HepG2 (cell line): ENCODE data around the gene GNAS. TPM values are rescaled to one million over a fixed set of nuclear protein-coding genes. Genes with fewer than 3 reads are reported as not detected.

Experiments used
- DR1 ChIP-seq: sonication (generic); formaldehyde crosslinking; IDR thresholded peaks from 2 replicates; pipeline ENCODE4 v1.8.0; 2021; ENCODE audit warnings: mild to moderate bottlenecking, missing genetic modification reagents, inconsistent platforms
- ERF ChIP-seq: IDR thresholded peaks from 2 replicates; pipeline ENCODE4 v1.6.1; 2018; ENCODE audit warnings: missing biosample characterization, missing genetic modification reagents
- GATA4 ChIP-seq: sonication (generic); IDR thresholded peaks from 2 replicates; pipeline ENCODE4 v1.6.1; 2016; ENCODE audit warnings: antibody characterized with exemption, low read depth, borderline replicate concordance
- HOXA3 ChIP-seq: sonication (generic); formaldehyde crosslinking; IDR thresholded peaks from 2 replicates; pipeline ENCODE4 v1.5.0; 2020; ENCODE audit warnings: missing genetic modification reagents
- MAZ ChIP-seq, 2 experiments: sonication (generic) in 1 of 2; formaldehyde crosslinking in 1 of 2; IDR thresholded peaks; 2 replicates each; pipeline versions ENCODE4 v1.5.0 to v1.6.1; 2012 to 2020; ENCODE audit warnings: low read depth in 2 of 2, mild to moderate bottlenecking in 2 of 2, borderline replicate concordance in 1 of 2, improper control_type of control experiment in 1 of 2, low read length in 1 of 2, missing genetic modification reagents in 1 of 2, moderate library complexity in 1 of 2
- NR2C2 ChIP-seq: sonication (generic); formaldehyde crosslinking; IDR thresholded peaks from 2 replicates; pipeline ENCODE4 v1.4.0; 2020; ENCODE audit warnings: missing genetic modification reagents, mild to moderate bottlenecking, moderate library complexity, borderline replicate concordance
- PAWR ChIP-seq: sonication (generic); formaldehyde crosslinking; IDR thresholded peaks from 2 replicates; pipeline ENCODE4 v1.4.0; 2020; ENCODE audit warnings: missing genetic modification reagents, mild to moderate bottlenecking, borderline replicate concordance
- PHF20 ChIP-seq: sonication (generic); formaldehyde crosslinking; IDR thresholded peaks from 2 replicates; pipeline ENCODE4 v1.5.0; 2020; ENCODE audit warnings: mild to moderate bottlenecking, missing genetic modification reagents
- POLR2AphosphoS5 ChIP-seq: IDR thresholded peaks from 2 replicates; pipeline ENCODE4 v1.6.1; 2012; ENCODE audit warnings: low read depth, low read length
- RAD21 ChIP-seq: fragments of 450-650 bp; formaldehyde crosslinking; IDR thresholded peaks from 2 replicates; pipeline ENCODE4 v1.5.0; 2020; ENCODE audit warnings: mild to moderate bottlenecking
- ZBTB2 ChIP-seq: sonication (generic); formaldehyde crosslinking; IDR thresholded peaks from 2 replicates; pipeline ENCODE4 v1.8.0; 2022; ENCODE audit warnings: low read depth, missing genetic modification reagents
- ZFY ChIP-seq: sonication (generic); formaldehyde crosslinking; IDR thresholded peaks from 2 replicates; pipeline ENCODE4 v1.4.0; 2020; ENCODE audit warnings: missing genetic modification reagents
- ZNF343 ChIP-seq: sonication (generic); formaldehyde crosslinking; IDR thresholded peaks from 2 replicates; pipeline ENCODE4 v1.4.0; 2020; ENCODE audit warnings: mild to moderate bottlenecking, missing genetic modification reagents
- ZSCAN29 ChIP-seq: sonication (generic); formaldehyde crosslinking; conservative IDR thresholded peaks from 2 replicates; pipeline ENCODE4 v1.4.0; 2020; ENCODE audit warnings: mild to moderate bottlenecking, missing genetic modification reagents
- polyA plus RNA-seq, 8 experiments: library from polyadenylated mRNA; depleted of rRNA in 3 of 8; stranded (reverse) in 7 of 8; unstranded in 1 of 8; fragments of >200 nt; fragmentation: Illumina TruSeq in 4 of 8; extraction: Trizol in 4 of 8; gene quantifications; 2 replicates each; pipeline versions ENCODE4 v1.2.1 to v1.2.3, GENCODE V29; 2011 to 2016; ENCODE audit warnings: low read depth in 4 of 8, missing spikeins in 1 of 8, mixed read lengths in 1 of 8; ENCODE audit not compliant: insufficient read depth in 1 of 8
- total RNA-seq, 5 experiments: library from RNA; depleted of rRNA; stranded (reverse); fragments of >200 nt; fragmentation: Illumina TruSeq; extraction: Trizol; gene quantifications; 2 replicates each; pipeline ENCODE4 v1.2.3, GENCODE V29; 2016; ENCODE audit warnings: low read depth in 1 of 5
- TF ChIP-seq, protein P1 (sequence below): sonication (generic); formaldehyde crosslinking; IDR thresholded peaks from 2 replicates; pipeline ENCODE4 v1.4.0; 2020; ENCODE audit warnings: missing genetic modification reagents, mild to moderate bottlenecking, borderline replicate concordance
- TF ChIP-seq, protein P2 (sequence below): sonication (generic); formaldehyde crosslinking; IDR thresholded peaks from 2 replicates; pipeline ENCODE4 v1.4.0; 2020; ENCODE audit warnings: missing genetic modification reagents
- TF ChIP-seq, protein P3 (sequence below), 2 experiments: sonication (generic) in 1 of 2; formaldehyde crosslinking in 1 of 2; IDR thresholded peaks; 2 replicates each; pipeline versions ENCODE4 v1.6.1 to v1.9.0; 2014 to 2022; ENCODE audit warnings: antibody characterized with exemption in 1 of 2, borderline replicate concordance in 1 of 2, inconsistent platforms in 1 of 2, low read depth in 1 of 2, missing genetic modification reagents in 1 of 2

The GNAS gene
- total and polyA plus RNA-seq, 2 of the 13 experiments (the other 11 are each of a cell fraction or from before 2014, with no cell fraction given): 407 to 1,008 TPM

DNA sequence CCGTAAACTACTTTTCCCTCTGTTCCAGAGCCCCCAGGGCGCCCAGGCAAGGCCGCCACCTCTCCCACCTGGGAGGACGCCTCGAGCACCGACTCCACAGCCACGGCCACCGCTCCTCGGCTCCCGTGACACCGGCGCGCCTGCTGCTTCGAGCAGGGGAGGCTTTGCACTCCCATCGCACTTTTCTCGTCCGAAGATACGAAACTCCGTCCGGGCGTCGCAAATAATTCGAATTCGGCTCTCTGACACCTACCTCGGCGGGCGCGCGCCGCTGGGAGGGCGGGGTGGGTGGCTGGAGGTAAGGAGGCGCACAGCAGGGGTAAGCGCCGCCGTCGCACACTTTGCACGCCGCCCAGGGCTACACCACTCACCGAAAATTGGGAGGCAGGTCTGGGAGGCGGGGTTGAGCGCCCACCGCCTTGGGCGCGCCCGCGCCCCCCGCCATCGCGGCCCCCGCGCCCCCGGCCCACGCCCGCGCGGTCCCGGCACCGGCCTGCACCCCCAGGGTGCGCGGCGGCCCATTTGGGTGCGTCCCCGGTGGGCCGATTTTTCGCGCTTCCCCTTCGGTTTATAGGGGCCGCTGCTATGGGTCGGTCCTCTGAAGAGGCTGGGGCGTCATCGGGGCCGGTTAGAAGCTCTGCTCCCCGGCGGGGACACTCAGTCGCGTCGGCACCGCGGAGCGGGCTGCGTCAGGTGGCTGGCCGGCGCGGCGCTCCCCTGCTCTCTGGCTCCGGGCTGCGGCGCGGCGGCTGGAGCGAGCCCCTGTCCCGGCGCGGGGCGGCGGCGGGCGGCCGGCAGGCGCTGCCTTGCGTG, 36.2 kb downstream of the GNAS start (continued):
- TF ChIP-seq, protein P1, sequence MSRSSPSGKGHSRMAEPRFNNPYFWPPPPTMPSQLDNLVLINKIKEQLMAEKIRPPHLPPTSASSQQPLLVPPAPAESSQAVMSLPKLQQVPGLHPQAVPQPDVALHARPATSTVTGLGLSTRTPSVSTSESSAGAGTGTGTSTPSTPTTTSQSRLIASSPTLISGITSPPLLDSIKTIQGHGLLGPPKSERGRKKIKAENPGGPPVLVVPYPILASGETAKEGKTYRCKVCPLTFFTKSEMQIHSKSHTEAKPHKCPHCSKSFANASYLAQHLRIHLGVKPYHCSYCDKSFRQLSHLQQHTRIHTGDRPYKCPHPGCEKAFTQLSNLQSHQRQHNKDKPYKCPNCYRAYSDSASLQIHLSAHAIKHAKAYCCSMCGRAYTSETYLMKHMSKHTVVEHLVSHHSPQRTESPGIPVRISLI (CRISPR knock-in tag): 0 out of 2 replicates have a peak, but pooled peaks have one; percentile 14
- TF ChIP-seq NR2C2: peak; percentile 37; the same call in 1 of the 2 replicates
- TF ChIP-seq DR1 (CRISPR knock-in tag): peak; percentile 59; the same call in 1 of the 2 replicates
- peak; percentile 33; the same call in 1 of the 2 replicates for TF ChIP-seq RAD21
- TF ChIP-seq PHF20: peak; percentile 85
- TF ChIP-seq MAZ (IDR thresholded peaks at IDR 0.05; ENCODE audit: borderline replicate concordance, low read depth, low read length): peak; percentile 69; the same call in 1 of the 2 replicates
- TF ChIP-seq MAZ (CRISPR knock-in tag; IDR thresholded peaks at IDR 0.05; ENCODE audit: low read depth): peak; percentile 31; the same call in 1 of the 2 replicates
- peak; percentile 83 for TF ChIP-seq HOXA3 (CRISPR knock-in tag)
- TF ChIP-seq POLR2AphosphoS5: peak; percentile 93
- TF ChIP-seq, protein P2, sequence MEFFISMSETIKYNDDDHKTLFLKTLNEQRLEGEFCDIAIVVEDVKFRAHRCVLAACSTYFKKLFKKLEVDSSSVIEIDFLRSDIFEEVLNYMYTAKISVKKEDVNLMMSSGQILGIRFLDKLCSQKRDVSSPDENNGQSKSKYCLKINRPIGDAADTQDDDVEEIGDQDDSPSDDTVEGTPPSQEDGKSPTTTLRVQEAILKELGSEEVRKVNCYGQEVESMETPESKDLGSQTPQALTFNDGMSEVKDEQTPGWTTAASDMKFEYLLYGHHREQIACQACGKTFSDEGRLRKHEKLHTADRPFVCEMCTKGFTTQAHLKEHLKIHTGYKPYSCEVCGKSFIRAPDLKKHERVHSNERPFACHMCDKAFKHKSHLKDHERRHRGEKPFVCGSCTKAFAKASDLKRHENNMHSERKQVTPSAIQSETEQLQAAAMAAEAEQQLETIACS (CRISPR knock-in tag): peak; percentile 77
- peak; percentile 36; the same call in 1 of the 2 replicates for TF ChIP-seq ERF
- 0 out of 2 replicates have a peak, but pooled peaks have one; percentile 45 for TF ChIP-seq ZFY
- TF ChIP-seq, protein P3, sequence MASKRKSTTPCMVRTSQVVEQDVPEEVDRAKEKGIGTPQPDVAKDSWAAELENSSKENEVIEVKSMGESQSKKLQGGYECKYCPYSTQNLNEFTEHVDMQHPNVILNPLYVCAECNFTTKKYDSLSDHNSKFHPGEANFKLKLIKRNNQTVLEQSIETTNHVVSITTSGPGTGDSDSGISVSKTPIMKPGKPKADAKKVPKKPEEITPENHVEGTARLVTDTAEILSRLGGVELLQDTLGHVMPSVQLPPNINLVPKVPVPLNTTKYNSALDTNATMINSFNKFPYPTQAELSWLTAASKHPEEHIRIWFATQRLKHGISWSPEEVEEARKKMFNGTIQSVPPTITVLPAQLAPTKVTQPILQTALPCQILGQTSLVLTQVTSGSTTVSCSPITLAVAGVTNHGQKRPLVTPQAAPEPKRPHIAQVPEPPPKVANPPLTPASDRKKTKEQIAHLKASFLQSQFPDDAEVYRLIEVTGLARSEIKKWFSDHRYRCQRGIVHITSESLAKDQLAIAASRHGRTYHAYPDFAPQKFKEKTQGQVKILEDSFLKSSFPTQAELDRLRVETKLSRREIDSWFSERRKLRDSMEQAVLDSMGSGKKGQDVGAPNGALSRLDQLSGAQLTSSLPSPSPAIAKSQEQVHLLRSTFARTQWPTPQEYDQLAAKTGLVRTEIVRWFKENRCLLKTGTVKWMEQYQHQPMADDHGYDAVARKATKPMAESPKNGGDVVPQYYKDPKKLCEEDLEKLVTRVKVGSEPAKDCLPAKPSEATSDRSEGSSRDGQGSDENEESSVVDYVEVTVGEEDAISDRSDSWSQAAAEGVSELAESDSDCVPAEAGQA (IDR thresholded peaks at IDR 0.05; ENCODE audit: low read depth): peak; percentile 52; the same call in 1 of the 2 replicates
- TF ChIP-seq, protein P3 (CRISPR knock-in tag; IDR thresholded peaks at IDR 0.05; ENCODE audit: borderline replicate concordance): no peak
- 0 out of 2 replicates have a peak, but pooled peaks have one; percentile 35 for TF ChIP-seq ZNF343 (CRISPR knock-in tag)
- peak; percentile 80; the same call in 1 of the 2 replicates for TF ChIP-seq PAWR (CRISPR knock-in tag)
- peak; percentile 99 for TF ChIP-seq ZSCAN29 (CRISPR knock-in tag)
- TF ChIP-seq GATA4: peak; percentile 67; the same call in 1 of the 2 replicates
- 0 out of 2 replicates have a peak, but pooled peaks have one; percentile 42 for TF ChIP-seq ZBTB2 (CRISPR knock-in tag)
